ENCODE measurements around the gene PPP1R2.
"Not testable (repeated sequence)": the region's sequence is repeated elsewhere in the genome, so short reads cannot be mapped to it uniquely, and the experiment has no call there.

The PPP1R2 gene

GRCh38 chr3:195542698-195543499, at the start of gene PPP1R2:
Gene PPP1R2, minus strand, starts transcription at chr3:195543325. Its CDS starts 300 bp downstream, at chr3:195543025.
- DNase-seq, result peak; percentile 96

- no peak for DNase-seq
Measured at GRCh38 chr3:195591852-195592251, 48.7 kb upstream of the PPP1R2 start.

DNA sequence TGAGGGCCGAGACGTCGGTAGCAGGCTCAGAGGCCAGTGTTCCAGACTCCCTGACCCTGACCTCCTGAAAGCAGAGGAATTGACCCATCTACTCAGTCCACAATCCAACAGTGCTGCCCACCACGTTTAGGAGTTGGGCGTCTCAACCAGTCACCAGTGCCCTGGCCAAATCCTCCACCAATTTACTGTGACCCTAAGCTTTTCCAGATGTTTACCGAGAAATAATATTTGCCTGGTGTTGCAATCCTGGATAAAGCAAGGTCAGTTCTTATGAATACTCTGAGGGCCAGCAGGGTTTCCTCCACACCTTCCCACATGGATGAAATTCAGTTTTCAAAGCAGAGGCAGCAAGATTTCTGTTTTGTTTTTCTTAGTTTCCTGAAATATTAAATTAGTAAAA, 48.1 kb upstream of the PPP1R2 start:
- DNase-seq, result no peak

DNA sequence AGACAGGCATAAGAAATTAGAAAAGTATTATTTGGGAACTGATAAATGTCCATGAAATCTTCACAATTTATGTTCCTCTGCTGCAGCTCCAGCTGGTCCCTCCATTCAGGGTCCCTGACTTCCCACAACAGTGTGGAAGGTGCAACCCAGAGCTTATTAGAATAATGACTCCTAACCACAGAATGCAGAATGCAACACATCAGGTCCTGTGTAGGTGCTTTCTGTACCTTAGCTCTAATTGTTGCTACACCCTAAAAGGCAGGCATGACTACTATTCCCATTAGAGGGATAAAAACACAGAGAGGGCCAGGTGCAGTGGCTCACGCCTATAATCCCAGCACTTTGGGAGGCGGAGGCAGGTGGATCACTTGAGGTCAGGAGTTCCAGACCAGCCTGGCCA, 47.3 kb upstream of the PPP1R2 start:
- not testable (repeated sequence) for DNase-seq

DNA sequence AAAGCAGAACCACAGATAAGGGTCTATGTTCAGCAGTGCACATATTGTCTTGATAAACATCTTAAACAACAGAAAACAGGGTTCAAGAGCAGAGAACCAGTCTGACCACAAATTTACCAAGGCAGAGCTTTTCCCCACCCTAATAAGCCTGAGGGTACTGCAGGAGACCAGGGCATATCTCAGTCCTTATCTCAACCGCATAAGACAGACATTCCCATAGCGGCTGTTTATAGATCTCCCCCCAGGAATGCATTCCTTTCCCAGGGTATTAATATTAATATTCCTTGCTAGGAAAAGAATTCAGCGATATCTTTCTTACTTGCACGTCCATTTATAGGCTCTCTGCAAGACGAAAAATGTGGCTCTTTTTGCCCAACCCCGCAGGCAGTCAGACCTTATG, 46.7 kb upstream of the PPP1R2 start:
- DNase-seq, result not testable (repeated sequence)

GRCh38 chr3:195587824-195588223, 44.7 kb upstream of the PPP1R2 start:
- DNase-seq, result no peak

DNA sequence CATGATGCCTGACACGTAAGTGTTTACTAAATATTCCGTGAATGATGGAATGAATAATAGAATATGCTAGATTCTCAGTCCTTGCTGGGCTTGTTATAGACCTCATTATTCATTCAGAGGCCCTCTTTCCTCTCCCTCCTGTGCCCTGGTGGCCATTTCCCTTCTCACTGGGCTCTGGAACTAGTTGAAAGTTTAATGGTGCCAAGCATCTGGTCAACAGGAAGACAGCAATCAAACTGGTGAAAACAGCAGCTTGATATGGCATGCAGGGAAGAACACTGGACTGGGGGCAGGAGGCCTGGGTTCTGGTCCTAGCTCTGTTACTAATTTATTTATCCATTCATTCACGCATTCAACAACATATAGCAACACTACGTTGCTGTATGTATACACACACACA, 44.3 kb upstream of the PPP1R2 start:
- DNase-seq, result no peak

DNA sequence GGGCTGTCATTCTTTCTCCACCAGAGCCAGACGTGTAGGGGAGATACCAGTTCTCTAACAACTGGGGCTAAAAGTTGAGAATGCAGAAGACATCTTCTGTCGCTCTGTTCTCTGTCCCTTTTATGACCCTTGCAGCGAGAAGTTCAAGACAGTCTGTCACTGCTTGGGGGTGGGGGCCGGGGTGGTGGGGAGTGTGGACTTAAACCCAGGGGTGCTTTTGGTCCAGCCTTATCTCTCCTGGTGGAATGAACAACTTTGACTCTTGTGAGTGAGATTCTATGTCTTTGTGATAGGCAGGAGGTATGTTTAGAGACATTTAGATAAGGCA, 41.4 kb upstream of the PPP1R2 start:
- DNase-seq, result no peak

GRCh38 chr3:195583831-195584542, 40.9 kb upstream of the PPP1R2 start, which contains the start of gene APOD:
Gene APOD, minus strand, starts transcription at chr3:195583940. Its CDS starts 4,479 bp downstream, at chr3:195579461.
- no peak for DNase-seq

GRCh38 chr3:195582947-195583346, 39.8 kb upstream of the PPP1R2 start:
- no peak for DNase-seq

- DNase-seq, result no peak
Measured at GRCh38 chr3:195580744-195581443, 37.8 kb upstream of the PPP1R2 start.

GRCh38 chr3:195579281-195579680, 36.2 kb upstream of the PPP1R2 start:
- DNase-seq, result no peak

GRCh38 chr3:195578565-195578964, 35.4 kb upstream of the PPP1R2 start:
- DNase-seq, result no peak

DNA sequence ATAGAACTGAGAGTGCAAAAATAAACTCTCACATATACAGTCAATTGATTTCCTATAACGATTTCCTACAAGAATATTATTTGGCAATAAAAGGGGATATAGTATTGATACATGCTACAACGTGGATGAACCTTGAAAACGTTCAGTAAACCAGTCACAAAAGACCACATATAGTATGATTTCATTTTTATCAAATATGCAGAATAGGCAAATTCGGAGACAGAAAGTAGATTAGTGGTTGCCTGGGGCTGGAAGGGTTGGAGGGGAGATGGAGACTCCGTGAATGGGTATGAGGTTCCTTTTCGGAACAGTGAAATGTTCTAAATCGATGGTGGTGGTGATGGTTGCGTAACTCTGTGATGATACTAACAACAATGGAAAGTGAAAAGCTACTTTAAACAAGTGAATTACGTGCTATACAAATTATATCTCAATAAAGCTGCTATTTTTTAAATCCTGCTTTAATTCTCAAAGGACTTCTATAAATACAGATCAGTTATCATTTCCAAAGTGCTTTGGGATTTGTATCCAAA, 34.6 kb upstream of the PPP1R2 start:
- DNase-seq, result no peak

DNA sequence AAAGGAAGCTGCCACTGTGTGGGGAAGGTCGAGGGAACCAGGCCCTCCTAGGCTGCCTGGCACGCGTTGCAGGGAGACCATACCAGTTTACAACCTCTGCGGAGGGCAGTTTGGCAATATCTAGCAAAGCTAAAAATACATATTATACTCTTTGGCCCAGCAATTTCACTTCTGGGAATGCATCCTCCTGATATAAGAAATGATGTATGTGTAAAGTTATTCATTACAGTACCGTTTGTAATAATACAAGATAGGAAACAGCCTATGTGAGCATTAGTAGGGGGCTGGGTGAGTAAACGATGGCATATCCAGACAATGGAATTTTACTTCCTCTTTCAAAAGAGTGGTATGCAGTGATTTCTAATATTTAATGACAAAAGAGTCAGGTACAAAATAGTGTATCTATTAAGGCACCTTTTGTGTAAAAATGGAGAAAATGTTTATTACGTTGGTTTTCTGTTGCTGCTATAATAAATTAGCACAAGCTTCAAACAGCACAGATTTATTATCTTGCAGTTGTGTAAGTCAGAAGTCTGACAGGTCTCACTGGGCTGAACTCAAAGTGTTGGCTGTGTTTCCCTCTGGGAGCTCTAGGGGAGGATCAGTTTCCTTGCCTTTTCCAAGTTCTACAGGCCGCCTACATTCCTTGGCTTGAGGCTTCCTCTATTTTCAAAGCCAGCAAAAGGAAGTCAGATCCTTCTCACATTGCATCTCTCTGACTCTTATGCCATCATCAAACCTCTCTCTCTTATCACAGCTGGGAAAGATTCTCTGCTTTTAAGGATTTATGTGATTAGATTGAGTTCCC, 31.6 kb upstream of the PPP1R2 start:
- no peak for DNase-seq

GRCh38 chr3:195573611-195574496, 30.7 kb upstream of the PPP1R2 start:
- no peak for DNase-seq

GRCh38 chr3:195571361-195571760, 28.2 kb upstream of the PPP1R2 start:
- DNase-seq, result no peak

DNA sequence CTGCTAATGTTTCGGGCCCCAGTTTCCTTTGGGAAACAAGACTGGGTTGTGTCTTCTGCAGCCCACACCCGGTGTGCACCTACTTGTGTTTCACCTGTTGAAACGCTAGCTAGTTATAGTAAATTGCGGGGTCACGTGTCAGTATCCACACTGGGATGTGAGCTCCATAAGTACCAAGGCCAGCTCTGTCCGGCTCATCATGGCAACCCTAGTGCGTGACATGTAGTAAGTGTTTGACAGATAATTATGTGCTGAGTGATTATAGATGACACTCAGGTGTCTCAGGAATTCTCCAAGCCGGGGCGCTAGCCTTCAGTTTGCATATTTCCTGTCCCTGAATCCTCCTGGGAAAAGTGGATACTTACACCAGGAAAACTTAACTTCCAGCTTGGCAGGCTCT, 27.8 kb upstream of the PPP1R2 start:
- DNase-seq, result no peak

- no peak for DNase-seq
Measured at GRCh38 chr3:195570344-195570743, 27.2 kb upstream of the PPP1R2 start.

DNA sequence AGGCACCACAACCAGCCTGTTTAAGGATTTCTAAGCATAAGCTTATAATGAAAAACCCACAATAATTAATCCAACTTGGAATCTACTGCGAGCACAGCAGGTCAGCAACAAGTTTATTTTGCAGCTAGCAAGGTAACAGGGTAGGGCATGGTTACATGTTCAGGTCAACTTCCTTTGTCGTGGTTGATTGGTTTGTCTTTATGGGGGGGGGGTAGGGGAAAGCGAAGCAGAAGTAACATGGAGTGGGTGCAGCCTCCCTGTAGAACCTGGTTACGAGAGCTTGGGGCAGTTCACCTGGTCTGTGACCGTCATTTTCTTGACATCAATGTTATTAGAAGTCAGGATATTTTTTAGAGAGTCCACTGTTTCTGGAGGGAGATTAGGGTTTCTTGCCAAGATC, 25.5 kb upstream of the PPP1R2 start:
- DNase-seq, result no peak

DNA sequence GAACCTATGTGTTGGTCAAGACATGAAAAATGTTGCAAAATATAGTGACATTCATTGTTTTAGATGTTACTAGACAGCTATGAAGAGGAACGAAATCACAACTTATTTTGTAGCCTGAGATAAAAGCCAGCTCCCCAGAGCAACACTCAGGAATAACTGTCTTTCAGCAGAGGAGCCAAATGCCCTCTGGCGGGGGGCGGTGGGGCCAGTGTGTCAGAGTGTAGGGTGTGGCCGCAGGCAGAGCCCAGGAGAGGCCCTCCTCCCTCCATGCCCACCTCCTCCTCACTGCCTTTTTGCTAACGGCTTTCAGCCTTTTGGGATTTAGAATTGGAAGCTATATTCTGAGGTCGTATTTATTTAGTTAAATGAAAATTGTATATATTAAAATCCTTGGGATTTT, 23.7 kb upstream of the PPP1R2 start:
- DNase-seq, result peak; percentile 23

- DNase-seq, result no peak
Measured at GRCh38 chr3:195565716-195566115, 22.6 kb upstream of the PPP1R2 start.

Data from RPMI8226 (cell line).